ENCODE data around the gene KRTAP4-12. TPM values are rescaled to one million over a fixed set of nuclear protein-coding genes. Genes with fewer than 3 reads are reported as not detected.
"Not testable (repeated sequence)": the region's sequence is repeated elsewhere in the genome, so short reads cannot be mapped to it uniquely, and the experiment has no call there.

KRTAP4-12 gene
- total RNA-seq, 1 donor from 2014 or later: not detected

DNA sequence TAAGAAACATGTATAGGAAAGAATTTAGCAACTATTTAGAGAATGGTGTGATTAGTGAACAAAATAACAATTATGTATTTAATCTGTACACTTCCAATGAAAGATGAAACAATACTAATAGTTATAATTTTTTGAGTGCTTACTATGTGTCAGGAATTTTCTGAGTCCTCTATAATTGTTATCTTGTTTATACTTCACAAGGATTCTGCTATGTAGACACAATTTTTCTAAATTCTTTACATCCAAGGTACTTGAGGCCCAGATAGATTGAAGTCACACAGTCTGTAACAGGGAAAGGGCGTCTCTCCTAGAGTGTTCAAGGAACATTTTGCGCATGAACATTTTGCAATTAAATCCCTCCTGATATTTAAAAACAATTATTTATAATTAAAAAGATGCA lies 1.1 kb upstream of the KRTAP4-12 start:
- no peak for ATAC-seq

DNA sequence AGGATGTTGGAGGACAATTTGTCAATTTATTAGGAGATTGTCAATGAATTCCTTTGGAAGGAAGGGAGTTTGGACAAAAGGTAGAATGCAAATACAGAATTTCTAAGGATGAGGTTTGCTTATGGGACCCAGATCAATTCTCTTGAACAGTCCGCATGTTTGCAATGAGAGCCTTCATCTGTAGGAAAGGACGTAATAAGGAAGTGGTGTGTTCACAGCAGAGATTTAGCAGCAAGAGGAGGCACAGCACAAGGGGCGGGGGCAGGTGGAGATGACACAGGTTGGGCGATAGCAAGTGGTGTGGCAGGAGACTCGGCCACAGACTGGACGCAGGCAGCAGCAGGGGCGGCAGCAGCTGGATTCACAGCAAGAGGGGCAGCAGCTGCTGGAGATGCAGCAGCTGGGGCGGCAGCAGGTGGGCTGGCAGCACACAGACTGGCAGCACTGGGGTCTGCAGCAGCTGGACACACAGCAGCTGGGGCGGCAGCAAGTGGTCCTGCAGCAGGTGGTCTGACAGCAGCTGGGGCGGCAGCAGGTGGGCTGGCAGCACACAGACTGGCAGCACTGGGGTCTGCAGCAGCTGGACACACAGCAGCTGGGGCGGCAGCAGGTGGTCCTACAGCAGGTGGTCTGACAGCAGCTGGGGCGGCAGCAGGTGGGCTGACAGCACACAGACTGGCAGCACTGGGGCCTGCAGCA lies 541 bp downstream of the KRTAP4-12 start:
- ATAC-seq: not testable (repeated sequence)

DNA sequence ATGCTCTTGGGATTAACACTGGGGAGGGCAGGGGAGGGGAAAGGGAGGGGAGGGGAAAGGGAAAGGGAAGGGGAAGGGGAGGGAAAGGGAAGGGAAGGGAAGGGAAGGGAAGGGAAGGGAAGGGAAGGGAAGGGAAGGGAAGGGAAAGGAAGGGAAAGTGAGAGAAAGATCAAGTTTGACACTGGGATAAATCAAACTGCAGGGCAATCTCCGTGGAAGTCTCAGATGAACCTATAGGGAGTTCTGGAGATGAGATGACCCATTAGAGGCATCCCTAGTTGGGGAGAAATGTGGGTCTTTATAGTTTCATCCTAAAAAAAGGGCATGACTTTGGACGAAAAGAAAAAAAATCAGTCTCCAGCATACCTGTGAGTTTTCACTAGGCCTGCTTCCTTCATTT lies 2.2 kb downstream of the KRTAP4-12 start:
- ATAC-seq: no peak

GRCh38 chr17:41119696-41120690 lies 4.0 kb downstream of the KRTAP4-12 start:
- not testable (repeated sequence) for ATAC-seq

DNA sequence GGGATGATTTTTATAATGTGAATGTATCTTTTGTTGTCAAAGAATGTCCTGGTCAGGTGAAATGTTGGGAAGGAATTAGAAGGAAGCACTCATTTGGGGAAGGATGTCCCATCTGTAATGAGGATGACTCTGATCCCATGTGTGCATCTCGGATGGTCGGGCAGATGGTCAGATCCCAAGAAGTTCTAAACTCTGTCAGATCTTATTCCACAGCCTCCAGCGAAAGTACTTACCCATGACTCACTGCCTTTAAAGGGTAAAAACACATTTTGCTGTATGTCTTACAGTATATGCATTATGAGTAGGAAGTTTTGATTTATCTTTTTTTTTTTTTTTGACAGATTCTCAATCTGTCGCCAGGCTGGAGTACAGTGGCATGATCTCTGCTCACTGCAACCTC lies 5.3 kb downstream of the KRTAP4-12 start:
- no peak for ATAC-seq

DNA sequence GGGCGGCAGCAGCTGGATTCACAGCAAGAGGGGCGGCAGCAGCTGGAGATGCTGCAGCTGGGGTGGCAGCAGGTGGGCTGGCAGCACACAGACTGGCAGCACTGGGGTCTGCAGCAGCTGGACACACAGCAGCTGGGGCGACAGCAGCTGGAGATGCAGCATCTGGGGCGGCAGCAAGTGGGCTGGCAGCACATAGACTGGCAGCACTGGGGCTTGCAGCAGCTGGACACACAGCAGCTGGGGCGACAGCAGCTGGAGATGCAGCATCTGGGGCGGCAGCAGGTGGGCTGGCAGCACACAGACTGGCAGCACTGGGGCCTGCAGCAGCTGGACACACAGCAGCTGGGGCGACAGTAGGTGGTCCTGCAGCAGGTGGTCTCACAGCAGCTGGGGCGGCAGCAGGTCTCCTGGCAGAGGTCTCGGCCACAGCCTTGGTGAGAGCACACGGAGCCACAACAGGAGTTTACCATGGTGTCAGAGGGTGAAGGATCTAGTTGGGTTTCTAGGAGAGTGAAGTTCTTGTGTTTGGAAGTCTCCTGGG lies 6.1 kb downstream of the KRTAP4-12 start, which contains the start of gene KRTAP4-11:
Gene KRTAP4-11 (minus strand): TSS at position 528 of the 541 bp plus-strand sequence. CDS start 58 bp downstream, at position 470.
- ATAC-seq: not testable (repeated sequence)

DNA sequence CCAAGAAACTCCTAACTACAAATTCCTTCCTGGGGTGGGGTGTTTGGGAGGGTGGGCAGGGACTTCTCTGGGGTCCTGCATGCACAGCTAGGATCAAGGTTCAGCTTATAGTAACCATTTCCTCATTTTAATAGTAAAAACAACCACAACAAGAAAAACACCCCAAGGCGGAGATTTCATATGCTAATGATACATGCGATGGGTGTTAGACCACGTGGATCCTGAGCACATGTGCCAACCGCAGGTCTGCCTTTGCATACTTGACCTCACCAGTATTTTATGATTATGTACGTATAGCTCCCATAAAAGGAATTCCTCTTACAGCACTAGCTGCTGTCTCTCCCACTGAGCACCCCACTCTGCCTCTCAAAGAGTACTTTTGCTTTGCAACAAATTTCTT lies 7.7 kb downstream of the KRTAP4-12 start:
- ATAC-seq: no peak

DNA sequence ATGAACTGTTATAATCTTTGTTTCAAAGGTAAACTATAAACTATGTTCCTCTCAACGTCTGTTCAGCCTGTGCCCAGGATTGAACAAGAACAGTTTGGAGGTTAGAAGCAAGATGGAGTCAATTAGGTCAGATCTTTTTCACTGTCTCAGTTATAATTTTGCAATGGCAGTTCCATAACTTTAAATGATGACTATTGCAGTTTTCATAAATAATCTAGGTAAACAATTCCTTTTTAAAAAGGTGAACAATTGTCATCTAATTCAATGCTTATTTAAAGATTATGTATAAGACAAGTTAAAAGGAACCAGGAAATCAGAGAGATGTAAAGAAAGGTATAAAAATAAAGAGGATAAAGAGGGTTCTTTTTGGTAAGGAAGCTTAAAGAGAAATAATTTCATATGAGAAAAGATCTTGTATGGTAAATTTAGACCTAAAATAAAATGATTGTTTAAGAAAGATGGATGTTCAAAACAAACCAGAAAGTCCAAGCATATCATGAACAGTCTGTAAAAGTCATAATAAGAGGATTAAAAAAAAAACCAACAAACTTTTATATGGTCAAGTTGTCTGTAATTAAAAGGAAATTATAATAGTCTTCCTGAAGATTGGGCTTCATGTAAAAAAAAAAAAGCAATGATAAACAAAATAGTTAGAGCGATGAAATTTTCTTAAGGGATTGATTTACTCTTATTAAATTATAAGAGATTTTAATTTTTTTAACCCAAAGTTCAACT lies 12.7 kb downstream of the KRTAP4-12 start:
- ATAC-seq: no peak

DNA sequence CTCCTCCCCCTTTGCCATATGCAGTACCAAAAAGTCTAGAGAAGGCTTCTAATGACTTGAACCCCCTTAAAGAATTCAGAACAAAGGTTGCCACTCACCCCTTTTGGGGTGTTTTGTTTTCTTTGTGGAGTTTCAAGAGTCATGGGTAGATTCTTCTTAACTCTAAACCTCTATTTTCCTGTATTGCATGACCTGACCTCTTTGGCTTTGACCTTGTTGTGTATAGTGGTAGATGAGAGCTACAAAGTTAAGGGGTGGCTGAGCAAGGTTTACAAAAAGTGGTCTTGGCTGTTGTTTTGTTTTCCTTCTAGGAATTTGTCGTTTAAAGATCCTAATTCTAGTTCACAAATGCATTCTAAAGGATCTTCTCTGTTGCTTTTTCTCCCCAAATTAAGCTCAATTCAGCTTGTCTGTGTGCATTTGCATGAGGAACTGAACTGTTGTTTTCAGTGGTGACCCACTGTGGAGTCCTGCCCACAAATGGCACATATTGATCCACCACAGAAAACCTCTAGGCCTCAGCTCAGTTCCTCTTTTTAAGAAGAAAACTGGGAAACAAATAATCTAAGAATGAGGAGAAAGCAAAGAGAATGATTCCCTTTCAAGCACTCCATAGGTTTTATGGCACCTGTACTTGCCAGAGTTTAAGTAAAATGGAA lies 15.1 kb downstream of the KRTAP4-12 start:
- ATAC-seq: not testable (repeated sequence)

- no peak for ATAC-seq
Measured at GRCh38 chr17:41107941-41108450, 16.0 kb downstream of the KRTAP4-12 start.

DNA sequence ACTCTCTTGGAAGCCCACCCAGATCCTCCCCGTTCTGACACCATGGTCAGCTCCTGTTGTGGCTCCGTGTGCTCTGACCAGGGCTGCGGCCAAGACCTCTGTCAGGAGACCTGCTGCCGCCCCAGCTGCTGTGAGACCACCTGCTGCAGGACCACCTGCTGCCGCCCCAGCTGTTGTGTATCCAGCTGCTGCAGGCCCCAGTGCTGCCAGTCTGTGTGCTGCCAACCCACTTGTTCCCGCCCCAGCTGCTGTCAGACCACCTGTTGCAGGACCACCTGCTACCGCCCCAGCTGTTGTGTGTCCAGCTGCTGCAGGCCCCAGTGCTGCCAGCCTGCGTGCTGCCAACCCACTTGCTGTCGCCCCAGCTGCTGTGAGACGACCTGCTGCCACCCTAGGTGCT lies 18.6 kb downstream of the KRTAP4-12 start, which contains the start of gene KRTAP4-9:
Gene KRTAP4-9 (plus strand): TSS at position 43 of the 400 bp plus-strand sequence. CDS start 0 bp downstream, at position 43.
- ATAC-seq: not testable (repeated sequence)

DNA sequence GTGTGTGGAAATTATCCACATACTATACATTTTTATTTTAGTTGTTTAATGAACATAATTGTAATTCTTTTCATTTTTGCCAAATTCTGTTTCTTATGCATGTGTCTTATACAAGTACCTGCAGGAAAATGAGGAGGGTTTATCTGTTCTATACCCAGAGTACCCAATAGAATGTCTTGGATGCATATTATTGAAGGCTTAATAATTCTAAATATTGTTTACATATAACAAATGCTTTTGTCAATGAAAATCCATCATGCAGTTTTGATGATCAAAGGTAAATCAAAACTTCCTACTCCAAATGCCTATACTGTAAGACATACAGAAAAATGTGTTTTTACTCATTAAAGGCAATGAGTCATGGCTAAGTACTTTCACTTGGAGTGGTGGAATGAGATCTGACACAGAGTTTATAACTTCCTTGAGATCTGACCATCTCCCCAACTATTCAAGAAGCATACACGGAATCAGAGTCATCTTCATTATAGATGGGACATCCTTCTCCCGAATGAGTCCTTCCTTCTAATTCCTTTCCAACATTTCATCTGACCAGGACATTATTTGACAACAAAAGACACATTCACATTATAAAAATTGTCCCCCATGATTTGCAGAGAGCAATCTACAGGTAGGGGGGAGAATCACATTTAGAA lies 19.5 kb downstream of the KRTAP4-12 start:
- ATAC-seq: peak; percentile 55

- ATAC-seq: no peak
Measured at GRCh38 chr17:41103896-41104295, 20.1 kb downstream of the KRTAP4-12 start.

DNA sequence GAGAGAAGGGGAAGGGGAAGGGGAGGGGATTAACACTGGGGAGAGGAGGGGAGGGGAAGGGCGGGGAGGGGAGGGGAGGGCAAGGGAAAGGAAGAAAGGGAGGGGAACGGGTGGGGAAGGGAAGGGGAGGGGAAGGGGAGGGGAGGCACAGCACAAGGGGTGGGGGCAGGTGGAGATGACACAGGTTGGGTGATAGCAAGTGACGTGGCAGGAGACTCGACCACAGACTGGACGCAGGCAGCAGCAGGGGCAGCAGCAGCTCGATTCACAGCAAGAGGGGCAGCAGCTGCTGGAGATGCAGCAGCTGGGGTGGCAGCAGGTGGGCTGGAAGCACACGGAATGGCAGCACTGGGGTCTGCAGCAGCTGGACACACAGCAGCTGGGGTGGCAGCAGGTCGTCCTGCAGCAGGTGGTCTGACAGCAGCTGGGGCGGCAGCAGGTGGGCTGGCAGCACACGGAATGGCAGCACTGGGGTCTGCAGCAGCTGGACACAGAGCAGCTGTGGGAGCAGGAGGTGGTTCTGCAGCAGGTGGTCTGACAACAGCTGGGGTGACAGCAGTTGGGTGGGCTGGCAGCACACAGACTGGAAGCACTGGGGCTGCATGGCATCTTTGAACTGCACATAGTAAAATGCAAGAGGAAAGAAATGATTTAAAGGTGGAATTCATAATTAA lies 22.3 kb downstream of the KRTAP4-12 start, which contains the start of gene KRTAP4-16:
Gene KRTAP4-16 (minus strand): TSS at position 624 of the 674 bp plus-strand sequence. CDS start 0 bp downstream, at position 624.
- no peak for ATAC-seq

GRCh38 chr17:41099682-41100480 lies 24.1 kb downstream of the KRTAP4-12 start:
- ATAC-seq: peak; percentile 54

- no peak for ATAC-seq
Measured at GRCh38 chr17:41098481-41098880, 25.5 kb downstream of the KRTAP4-12 start.

- no peak for ATAC-seq
Measured at GRCh38 chr17:41098042-41098441, 25.9 kb downstream of the KRTAP4-12 start, which contains the start of gene KRTAP4-8. Gene KRTAP4-8 (minus strand): TSS chr17:41098142. CDS start chr17:41098084, 58 bp downstream.

DNA sequence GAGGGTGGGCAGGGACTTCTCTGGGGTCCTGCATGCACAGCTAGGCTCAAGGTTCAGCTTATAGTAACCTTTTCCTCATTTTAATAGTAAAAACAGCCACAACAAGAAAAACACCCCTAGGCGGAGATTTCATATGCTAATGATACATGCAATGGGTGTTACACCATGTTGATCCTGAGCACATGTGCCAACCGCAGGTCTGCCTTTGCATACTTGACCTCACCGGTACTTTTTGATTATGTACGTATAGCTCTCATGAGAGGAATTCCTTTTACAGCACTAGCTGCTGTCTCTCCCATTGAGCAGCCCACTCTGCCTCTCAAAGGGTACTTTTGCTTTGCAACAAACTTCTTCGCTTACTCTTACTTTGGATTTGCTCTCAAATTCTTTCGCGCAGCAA lies 27.9 kb downstream of the KRTAP4-12 start:
- ATAC-seq: no peak

DNA sequence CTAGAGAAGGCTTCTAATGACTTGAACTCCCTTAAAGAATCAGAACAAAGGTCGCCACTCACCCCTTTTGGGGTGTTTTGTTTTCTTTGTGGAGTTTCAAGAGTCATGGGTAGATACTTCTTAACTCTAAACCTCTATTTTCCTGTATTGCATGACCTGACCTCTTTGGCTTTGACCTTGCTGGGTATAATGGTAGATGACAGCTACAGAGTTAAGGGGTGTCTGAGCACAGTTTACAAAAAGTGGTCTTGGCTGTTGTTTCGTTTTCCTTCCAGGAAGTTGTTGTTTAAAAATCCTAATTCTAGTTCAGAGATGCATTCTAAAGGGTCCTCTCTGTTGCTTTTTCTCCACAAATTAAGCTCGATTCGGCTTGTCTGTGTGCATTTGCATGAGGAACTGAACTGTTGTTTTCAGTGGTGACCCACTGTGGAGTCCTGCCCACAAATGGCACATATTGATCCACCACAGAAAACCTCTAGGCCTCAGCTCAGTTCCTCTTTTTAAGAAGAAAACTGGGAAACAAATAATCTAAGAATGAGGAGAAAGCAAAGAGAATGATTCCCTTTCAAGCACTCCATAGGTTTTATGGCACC lies 35.1 kb downstream of the KRTAP4-12 start:
- not testable (repeated sequence) for ATAC-seq

Measured in esophagus mucosa (tissue), 1 donor.